Suppressor macrophage treated with lipopolysaccharide for 4 hours (primary cell): ENCODE results near the gene HSD17B7.
"Not testable (repeated sequence)": the region's sequence is repeated elsewhere in the genome, so short reads cannot be mapped to it uniquely, and the experiment has no call there.

ENCODE experiments used
- DNase-seq: peaks from one replicate; pipeline ENCODE4 v3.0.0-alpha.2; 2020

Gene HSD17B7, protein sequence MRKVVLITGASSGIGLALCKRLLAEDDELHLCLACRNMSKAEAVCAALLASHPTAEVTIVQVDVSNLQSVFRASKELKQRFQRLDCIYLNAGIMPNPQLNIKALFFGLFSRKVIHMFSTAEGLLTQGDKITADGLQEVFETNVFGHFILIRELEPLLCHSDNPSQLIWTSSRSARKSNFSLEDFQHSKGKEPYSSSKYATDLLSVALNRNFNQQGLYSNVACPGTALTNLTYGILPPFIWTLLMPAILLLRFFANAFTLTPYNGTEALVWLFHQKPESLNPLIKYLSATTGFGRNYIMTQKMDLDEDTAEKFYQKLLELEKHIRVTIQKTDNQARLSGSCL

DNA sequence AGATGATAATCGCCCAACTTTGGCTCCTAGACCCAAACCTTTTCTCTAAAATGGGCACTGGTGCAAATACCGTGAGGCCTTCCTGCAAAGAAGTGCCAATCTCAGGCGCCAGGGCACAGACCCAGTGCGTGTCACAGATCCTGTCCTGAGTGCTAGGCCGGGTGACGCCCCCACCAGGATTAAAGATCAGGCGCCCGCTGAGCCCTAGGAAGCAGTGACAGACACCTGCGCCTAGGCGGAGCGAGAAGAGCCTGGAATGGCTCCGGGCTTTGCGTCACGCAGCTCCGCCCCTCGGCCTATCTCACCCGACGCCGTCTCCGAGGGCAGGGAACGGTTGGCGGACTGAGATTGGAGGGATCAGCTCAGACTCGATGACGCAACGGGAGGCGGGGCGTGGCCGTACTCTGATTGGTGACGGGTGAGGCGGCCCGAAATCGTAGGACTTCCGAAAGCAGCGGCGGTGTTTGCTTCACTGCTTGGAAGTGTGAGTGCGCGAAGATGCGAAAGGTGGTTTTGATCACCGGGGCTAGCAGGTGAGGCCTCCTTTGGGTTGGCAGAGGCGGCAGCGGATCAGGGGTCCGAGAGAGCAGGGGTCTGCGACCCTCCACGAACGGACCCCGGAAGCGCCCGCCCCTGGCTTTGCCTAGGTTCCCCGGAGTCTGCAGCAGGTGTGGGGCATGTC is at the start of gene HSD17B7:
Gene HSD17B7 (plus strand): TSS at position 400 of the 682 bp plus-strand sequence. CDS start 99 bp downstream, at position 499.
- DNase-seq: peak; percentile 61

DNA sequence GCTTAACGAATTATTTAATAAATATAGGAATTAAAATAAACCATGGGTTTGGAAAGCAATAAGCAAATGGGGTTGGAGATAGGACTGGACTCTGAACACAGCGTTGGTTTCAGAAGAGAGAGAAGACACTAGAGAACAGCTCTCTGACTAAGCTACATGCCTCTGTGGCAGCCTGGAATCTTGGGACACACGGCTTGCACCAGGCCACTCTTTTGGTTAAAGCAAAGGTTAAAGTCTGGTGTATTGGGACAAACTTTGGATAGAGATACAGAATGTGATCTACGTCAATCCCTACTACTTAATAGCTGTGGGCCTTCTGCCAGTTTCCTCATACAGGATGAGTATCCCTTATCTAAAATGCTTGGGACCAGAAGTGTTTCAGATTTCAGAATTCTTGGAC is 49.7 kb upstream of the HSD17B7 start:
- DNase-seq: no peak

DNA sequence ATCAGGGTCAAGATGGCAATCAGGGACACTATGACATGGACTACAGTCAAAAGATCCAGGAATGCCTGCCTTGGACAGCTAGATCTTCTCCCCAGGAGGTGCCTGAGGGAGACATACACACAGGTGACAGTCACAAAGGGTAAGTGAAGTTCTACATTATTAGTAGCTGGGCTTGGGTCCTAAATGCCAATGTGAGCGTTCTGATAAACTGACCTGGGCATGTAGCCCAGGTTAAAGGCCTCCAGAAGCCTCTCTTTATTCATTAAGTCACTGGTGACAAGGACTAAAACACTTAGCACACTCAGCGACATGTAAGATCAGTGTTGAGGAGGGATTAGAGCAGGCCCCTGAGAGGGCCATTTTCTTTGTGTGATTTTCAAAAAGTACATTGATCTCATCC is 48.9 kb upstream of the HSD17B7 start:
- DNase-seq: no peak

DNA sequence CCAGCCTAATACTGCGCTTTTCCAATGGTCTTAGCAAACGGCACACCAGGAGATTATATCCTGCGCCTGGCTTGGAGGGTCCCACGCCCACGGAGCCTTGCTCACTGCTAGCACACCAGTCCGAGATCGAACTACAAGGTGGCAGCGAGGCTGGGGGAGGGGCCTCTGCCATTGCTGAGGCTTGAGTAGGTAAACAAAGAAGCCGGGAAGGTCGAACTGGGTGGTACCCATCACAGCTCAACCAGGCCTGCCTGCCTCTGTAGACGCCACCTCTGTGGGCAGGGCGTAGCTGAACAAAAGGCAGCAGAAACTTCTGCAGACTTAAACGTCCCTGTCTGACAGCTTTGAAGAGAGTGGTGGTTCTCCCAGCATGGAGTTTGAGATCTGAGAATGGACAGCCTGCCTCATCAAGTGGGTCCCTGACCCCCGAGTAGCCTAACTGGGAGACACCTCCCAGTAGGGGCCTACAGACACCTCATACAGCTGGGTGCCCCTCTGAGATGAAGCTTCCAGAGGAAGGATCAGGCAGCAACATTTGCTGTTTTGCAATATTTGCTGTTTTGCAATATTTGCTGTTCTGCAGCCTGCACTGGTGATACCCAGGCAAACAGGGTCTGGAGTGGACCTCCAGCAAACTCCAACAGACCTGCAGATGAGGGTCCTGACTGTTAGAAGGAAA is 44.1 kb upstream of the HSD17B7 start:
- DNase-seq: not testable (repeated sequence)

DNA sequence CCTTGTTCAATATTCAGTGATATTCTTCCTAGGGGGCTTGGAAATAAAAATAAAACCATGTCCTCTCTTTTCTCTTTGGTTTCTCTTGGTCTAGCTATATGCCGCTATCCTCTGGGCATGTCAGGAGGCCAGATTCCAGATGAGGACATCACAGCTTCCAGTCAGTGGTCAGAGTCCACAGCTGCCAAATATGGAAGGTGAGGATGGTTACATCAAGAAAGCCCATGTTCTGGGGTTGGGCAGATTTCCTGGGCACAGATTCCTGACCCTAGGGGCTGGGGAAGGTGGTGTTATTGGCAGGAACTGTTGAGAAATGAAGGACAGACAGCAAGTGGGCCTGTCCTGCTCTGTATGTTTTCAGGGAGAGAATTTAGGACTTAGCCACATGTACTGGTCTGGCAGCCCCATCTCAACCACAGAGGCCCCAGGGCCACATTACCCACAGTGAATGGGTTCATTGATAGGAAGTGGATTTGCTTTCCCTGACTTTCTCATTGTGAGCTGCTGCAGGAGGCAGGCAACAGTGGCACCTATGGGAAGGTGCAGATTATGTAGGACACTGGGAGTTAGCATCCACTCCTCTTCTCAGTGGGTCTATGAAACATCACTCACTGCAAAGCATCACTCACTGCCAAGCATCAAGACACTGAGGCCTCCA is 37.4 kb upstream of the HSD17B7 start:
- DNase-seq: no peak

DNA sequence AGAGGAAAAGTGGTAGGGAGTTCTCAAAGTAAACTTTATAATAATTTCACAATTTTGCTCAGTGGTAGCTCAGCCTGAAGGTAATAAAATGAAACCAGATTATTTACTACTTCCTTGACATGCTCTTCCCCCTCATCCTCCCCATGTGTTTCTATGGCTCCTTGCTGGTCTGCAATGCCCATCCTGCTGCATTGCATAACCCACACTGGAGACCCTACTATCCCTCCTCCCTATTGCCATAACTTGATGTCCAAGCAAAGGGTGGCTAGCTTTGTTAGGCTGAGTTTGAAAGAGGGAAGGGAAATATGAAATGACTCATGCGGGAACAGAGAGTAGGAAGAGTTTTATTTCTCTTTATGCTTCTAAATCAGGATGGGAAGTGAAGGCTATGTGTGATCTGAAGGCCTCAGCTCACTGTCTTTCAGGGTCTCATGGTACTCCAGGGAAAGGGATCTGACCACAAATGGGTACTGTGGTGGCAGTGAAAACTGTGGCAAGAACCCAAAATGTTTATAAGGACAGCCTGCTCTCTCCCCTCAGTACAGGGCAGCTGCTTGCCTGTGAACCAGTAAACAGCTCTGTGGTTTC is 36.4 kb upstream of the HSD17B7 start:
- DNase-seq: no peak

DNA sequence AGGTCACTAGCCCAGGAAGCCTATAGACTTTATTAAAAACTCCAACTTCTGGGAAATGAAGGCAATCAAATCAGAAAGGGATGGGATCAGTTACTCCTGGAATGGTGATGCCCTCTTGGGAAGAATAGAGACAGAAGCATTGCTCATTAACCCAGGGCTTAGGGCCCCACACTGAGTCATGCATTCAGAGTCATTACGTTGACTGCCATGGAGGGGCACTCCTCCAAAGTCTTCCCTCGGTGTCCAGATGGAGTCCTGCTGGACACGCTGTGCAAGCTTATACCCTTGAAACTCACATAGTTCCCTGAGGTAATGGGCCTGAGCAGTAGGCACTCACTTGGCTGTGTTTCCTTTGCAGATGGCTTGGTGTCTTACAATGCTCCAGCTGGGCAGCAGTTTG is 35.2 kb upstream of the HSD17B7 start:
- DNase-seq: no peak

DNA sequence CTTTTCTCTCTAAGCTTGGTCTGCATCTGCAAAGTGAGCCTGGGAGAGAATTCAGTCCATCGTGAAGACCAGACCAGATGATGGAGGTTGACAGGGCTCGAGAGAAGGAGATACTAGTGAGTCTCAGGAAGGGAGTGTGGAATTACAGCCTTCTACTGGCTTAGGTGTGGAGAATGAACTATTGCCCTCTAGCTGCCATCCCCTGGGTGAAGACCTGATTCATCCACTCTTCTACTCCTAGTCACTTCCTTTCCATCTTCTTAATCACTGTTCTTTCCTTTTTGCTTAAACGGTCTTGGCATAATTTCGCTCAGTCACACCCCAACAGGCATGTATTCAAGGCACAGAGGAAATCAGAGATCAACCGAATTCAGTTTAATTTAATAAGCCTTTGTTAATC is 34.0 kb upstream of the HSD17B7 start:
- DNase-seq: no peak

DNA sequence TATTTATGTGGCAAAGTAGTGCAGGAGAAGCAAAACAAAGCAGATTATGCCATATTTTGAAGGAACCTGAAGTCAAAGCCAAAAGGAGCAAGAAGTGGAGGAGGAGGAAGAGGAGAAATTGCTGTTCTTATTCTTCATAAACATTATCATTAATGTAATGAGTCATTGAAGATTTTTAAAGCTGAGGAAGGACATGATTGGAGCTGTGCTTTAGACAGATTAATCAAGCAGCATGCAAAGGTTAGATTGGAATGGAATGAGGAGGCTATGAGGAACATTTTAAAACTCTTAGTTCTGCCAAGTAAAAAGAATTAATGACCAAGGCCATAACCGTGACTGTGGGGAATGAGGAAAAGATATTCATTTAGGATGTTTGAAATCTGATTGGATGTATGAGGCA is 33.0 kb upstream of the HSD17B7 start:
- DNase-seq: no peak

DNA sequence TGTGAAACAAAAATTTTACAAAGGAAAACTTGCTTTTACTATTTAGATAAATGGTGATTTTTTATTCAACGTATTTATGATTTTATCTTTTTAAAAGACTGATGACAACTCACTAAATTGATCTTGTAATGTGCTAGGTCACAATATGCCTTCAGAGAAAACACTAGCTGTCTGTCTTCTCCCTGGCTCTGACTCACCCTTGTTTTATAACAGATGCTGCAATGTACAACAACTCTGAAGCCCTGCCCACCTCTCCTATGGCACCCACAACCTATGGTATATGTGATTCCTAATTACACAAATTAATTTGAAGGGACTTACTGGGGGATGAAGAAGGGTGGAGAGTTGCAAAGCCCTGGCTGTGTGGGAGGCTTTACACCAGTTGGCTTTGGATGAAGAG is 24.7 kb upstream of the HSD17B7 start:
- no peak for DNase-seq

DNA sequence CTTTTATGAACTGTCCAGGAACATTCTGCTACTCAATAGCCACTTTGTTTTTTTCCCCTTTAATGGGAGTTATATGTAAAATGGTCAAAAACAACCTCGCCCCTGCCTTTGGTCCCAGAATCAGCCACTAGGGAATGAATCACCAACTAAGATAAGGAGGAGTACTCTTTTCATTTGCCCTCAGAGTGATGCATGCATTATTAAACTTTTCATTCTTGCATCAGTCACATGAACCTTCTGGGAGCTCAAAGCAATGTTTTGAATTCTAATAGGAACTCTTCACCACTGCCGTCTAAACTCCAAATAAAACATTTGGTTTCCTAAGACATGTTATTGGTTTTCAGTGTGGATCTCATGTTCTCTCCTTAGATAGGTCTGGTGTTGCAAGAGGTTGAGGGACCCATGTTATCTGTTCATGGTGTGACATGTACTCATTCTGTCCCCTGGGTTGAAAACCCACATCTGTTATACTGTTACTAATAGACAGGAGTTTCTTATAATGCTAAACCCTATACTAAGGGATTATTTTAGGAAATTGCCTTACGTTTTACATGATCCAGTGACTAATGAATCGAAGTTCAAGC is 17.8 kb upstream of the HSD17B7 start:
- DNase-seq: no peak

DNA sequence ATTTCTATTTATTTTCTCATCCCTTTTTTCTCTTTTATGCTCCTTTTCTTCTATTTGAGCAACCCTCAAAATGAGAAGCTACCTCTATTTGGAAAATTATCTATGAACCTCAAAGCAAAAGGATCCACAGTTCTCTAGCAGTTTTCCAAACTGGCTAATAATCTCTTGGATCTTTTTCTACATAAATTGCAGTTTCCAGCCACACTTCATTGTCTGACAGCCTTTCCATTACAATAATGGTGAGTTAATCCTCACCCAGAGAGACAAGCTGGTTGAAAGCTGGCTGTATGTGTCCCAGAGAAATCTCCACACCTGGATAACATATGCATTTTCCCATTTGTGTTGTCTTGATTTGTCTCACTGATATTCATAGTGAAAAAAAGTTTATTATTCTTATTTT is 16.5 kb upstream of the HSD17B7 start:
- no peak for DNase-seq

DNA sequence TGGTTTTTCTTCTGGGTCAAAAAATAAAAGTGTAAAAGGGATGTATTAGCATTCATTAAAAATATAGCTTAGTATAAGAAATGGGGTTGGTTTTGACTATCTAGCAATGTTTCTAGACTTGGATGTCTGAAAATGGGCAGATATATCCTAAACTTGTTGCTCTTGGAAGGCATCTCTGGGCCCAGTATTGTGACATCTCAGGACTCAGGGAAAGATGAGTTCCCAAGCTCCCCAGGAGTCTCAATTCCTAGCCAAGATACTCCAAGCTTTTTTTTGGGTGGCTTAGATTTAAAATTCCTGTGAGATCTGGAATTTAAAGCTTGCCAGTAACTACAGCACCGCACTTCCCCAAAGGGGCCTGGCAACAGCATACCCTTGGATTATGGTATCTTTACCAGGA is 11.5 kb upstream of the HSD17B7 start:
- no peak for DNase-seq

DNA sequence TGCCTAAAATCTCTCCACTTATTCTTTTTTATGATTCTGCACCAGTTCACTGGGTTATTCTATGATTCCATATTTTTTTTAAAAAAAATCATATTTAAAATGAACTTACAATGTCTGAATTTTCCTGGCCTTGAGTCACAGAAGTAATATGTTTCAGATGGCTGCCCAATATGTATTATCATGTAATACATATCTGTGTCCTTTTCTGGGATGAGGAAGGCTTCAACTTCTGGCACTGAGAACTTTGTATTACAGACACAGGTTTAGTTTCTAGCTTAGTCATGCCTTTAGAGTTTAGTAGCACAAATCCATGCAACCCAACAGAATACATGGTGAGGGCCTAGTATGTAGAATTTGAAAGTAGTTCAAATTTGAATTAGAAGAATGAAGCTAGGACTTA is 7.8 kb upstream of the HSD17B7 start:
- DNase-seq: no peak

DNA sequence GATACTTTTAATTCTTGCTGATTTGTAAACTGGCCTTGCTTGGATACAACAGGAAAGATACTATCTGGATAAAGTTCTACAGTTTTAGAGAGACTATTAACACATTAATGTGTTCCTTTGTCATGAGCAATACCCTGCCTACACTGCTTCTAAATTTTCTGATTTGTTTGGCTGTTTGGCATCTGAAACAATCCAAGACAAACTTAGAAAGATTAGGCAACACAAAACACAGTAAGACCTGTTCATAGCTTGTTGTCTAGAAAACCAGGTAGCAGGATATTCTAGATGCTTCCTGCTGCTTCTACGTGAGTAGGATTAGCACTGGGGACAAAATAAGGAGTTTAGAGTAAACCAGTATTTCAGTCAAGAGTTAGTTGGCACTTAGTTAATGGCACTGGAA is 5.6 kb upstream of the HSD17B7 start:
- DNase-seq: not testable (repeated sequence)

DNA sequence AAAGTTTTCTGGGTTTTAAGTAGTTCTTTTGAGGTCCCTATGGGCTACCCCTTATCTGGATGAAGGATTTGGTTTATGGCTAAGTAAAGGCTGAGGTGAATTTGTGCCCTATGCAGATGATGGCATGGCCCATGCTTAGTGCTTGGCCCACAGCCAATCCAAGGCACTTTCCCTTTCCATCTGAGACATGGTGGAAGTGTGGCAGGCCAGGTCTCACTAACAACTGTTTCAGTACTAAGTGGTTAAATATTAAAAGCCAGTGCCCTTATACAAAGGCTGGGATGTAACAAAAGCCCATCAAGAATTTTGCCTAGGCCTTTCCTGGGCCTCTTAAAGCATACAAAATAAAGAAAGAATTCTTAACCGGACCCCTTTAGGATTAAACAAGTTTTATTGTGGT is 1.7 kb upstream of the HSD17B7 start:
- peak; percentile 5 for DNase-seq

DNA sequence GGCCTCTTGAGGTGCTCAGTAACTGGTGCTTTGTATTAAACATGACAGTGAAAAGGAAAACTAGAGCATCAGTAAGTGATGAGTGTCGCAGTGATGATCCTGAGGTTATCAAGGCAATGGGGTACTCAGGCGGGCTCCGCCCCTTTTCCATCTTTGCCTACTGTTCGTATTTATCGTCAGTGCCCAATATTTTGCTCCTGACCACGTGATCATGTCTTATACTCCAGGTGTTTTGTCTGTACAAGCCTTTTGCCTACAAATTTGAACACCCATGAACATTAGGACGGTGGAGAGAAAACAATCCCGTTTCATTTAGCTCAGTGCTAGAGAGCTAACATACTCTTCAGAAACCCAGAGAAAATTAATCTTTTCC is 469 bp downstream of the HSD17B7 start:
- DNase-seq: not testable (repeated sequence)

DNA sequence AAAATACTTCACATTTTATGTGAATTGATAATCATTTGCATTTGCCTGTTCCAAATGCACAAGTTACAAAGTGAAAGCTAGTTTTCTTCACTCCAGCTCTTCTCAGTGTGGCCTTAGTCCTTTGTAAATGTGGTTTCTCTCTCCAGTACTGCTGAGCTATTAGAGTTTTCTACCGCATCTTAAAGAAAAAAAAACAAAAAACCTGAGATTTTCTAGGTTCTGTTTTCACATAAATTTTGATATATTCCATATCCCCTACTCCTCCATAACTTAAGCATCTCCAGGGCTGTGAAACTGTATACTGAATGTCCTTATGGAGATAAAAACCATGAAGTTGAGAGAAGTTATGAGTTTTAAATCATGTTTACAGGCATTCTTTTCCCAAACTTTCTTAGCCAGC is 3.8 kb downstream of the HSD17B7 start:
- not testable (repeated sequence) for DNase-seq

DNA sequence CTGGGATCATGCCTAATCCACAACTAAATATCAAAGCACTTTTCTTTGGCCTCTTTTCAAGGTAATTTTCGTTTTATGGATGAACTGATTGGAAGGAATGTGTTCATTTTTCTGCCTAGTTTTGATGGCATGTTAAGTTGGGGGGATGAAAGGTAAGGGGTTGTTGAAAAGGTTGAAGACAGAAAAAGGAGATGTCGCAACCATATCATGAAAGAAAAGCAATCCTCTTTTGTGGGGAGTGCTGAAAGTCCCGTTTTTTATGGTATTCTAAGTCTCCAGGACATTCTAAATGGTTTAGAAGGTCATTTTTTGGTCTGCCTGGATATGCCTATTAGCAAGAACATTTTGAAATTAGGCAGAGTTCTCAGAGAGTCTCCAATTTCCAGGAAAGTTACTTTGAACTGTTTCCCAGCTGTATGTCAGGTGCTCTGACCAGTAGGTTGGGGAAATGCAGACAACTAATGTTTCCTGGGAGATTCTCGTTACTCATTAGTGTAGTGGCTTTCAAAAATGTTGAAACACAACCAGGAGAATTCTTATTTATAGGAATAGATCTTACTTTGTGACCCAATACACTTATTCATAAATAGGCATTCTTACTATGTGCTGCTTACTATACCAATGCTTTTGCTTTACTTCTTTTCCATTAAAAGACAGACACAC is 6.2 kb downstream of the HSD17B7 start:
- not testable (repeated sequence) for DNase-seq

DNA sequence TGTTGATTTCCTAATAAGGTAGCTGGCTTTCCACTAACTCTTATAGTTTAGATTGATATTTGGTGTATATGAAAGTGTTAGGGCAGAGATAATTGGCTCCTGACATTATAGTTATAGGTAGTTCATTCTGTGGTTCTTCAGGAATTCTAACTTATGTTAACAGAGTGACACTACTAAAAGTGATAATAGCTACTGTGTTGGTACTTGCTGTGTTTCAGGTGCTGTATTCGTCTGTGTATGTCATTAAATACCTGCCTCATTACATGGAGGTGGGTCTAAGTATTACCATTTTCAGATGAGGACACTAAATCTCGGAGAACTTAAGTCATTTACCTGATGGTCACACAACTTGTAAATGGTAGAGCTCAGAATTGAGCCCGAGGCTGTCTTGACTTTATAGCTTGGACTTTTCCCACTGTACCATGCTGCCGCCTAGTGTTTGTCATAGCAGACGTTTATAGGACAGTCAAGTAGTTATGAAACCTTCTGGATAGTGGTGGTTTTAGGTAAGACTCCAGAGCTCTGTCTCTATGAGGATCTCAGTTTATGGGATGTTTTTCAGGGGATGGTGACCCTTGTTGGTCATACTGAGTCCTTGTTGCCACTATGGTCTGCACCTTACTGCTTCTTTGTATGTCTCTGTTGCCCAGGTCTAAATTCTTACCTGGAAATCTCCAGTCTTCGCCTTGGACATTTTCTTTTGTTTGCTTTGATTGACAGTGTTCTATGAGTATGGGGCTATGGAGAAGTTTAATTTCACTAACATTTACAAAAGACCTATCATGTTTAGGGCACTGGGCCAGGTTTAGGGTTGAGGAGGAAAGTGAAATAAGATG is 9.7 kb downstream of the HSD17B7 start:
- DNase-seq: not testable (repeated sequence)

DNA sequence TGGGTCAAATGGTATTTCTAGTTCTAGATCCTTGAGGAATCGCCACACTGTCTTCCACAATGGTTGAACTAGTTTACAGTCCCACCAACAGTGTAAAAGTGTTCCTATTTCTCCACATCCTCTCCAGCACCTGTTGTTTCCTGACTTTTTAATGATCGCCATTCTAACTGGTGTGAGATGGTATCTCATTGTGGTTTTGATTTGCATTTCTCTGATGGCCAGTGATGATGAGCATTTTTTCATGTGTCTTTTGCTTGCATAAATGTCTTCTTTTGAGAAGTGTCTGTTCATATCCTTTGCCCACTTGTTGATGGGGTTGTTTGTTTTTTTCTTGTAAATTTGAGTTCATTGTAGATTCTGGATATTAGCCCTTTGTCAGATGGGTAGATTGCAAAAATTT is 17.0 kb downstream of the HSD17B7 start:
- DNase-seq: not testable (repeated sequence)
